Esophagus muscularis mucosa (tissue), 4 donors: ENCODE measurements around the gene RPS27.

Source experiments
- EP300 ChIP-seq: sonication (generic); formaldehyde crosslinking; IDR thresholded peaks from one replicate; pipeline ENCODE4 v1.6.1; 2017; ENCODE audit warnings: antibody characterized with exemption
- POLR2A ChIP-seq: fragments of 450-650 bp; IDR thresholded peaks from one replicate; pipeline ENCODE4 v1.6.1; 2017; ENCODE audit warnings: antibody characterized with exemption, moderate library complexity, mild to moderate bottlenecking, low read depth
- POLR2AphosphoS5 ChIP-seq, 2 donors: sonication (generic); formaldehyde crosslinking; IDR thresholded peaks; one replicate each; pipeline ENCODE4 v1.6.1; 2017; ENCODE audit warnings: antibody characterized with exemption in 2 of 2
- TF ChIP-seq, protein P1 (sequence below), 3 experiments: fragments of 200-600 bp in 2 of 3; fragments of 450-650 bp in 1 of 3; sonication (generic) in 2 of 3; IDR thresholded peaks; one replicate each; pipeline ENCODE4 v1.5.1; 2017 to 2019; ENCODE audit warnings: antibody characterized with exemption in 3 of 3, mild to moderate bottlenecking in 2 of 3, moderate library complexity in 1 of 3

- TF ChIP-seq, protein P1, sequence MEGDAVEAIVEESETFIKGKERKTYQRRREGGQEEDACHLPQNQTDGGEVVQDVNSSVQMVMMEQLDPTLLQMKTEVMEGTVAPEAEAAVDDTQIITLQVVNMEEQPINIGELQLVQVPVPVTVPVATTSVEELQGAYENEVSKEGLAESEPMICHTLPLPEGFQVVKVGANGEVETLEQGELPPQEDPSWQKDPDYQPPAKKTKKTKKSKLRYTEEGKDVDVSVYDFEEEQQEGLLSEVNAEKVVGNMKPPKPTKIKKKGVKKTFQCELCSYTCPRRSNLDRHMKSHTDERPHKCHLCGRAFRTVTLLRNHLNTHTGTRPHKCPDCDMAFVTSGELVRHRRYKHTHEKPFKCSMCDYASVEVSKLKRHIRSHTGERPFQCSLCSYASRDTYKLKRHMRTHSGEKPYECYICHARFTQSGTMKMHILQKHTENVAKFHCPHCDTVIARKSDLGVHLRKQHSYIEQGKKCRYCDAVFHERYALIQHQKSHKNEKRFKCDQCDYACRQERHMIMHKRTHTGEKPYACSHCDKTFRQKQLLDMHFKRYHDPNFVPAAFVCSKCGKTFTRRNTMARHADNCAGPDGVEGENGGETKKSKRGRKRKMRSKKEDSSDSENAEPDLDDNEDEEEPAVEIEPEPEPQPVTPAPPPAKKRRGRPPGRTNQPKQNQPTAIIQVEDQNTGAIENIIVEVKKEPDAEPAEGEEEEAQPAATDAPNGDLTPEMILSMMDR (IDR thresholded peaks at IDR 0.05), result no peak
- TF ChIP-seq EP300 (no peak), POLR2A (no peak), POLR2AphosphoS5 (IDR thresholded peaks at IDR 0.05) (no peak)
These were observed 33.4 kb upstream of the RPS27 start for GRCh38 chr1:153956997-153957715.
